CD4-positive, alpha-beta memory T cell (primary cell): ENCODE data around the gene SYNPO2. TPM values are rescaled to one million over a fixed set of nuclear protein-coding genes. Genes with fewer than 3 reads are reported as not detected.

Experiments used
- CTCF ChIA-PET: fragments of 350-600 bp; sonication (Branson Sonifier 250); formaldehyde crosslinking; loops from one replicate; lab custom pipeline; 2021; ENCODE audit warnings: inconsistent platforms; ENCODE audit not compliant: partially characterized antibody; lab: Charles Lee
- POLR2A ChIA-PET: fragments of 350-600 bp; sonication (Branson Sonifier 250); formaldehyde crosslinking; loops from one replicate; lab custom pipeline; 2021; ENCODE audit not compliant: partially characterized antibody; lab: Charles Lee
- DNase-seq, 5 donors: peaks; one replicate each; pipeline versions ENCODE4 v3.0.0 to v3.0.0-alpha.2; 2020 to 2022; ENCODE audit warnings: mixed read lengths in 1 of 5
- H3K27ac ChIP-seq: one replicate; pipeline ENCODE4 v1.7.0; 2013; ENCODE audit warnings: low read depth, low read length
- H3K27me3 ChIP-seq: 2 replicates; pipeline ENCODE4 v1.7.0; 2013; ENCODE audit warnings: mild to moderate bottlenecking, low read length, moderate library complexity; ENCODE audit not compliant: insufficient read depth
- H3K36me3 ChIP-seq: 2 replicates; pipeline ENCODE4 v1.7.0; 2013; ENCODE audit warnings: mild to moderate bottlenecking, low read length, moderate library complexity; ENCODE audit not compliant: insufficient read depth
- H3K4me1 ChIP-seq: 2 replicates; pipeline ENCODE4 v1.7.0; 2013; ENCODE audit warnings: mild to moderate bottlenecking, low read length, moderate library complexity; ENCODE audit not compliant: insufficient read depth
- H3K4me3 ChIP-seq, 2 donors: one replicate each; pipeline ENCODE4 v1.7.0; 2013; ENCODE audit warnings: low read length in 2 of 2, mild to moderate bottlenecking in 1 of 2
- H3K9me3 ChIP-seq, 2 donors: one replicate each; pipeline ENCODE4 v1.7.0; 2013; ENCODE audit warnings: low read length in 2 of 2, control low read depth in 1 of 2; ENCODE audit not compliant: control insufficient read depth in 1 of 2
- H3K27ac Mint-ChIP-seq, 7 donors: one replicate each; pipeline ENCODE4 v1.8.0; 2020 to 2021; ENCODE audit warnings: mixed read lengths in 7 of 7, mild to moderate bottlenecking in 6 of 7, inconsistent platforms in 3 of 7, moderate library complexity in 3 of 7
- H3K27me3 Mint-ChIP-seq, 2 donors: one replicate each; pipeline ENCODE4 v1.8.0; 2020 to 2021; ENCODE audit warnings: mixed read lengths in 2 of 2
- H3K36me3 Mint-ChIP-seq, 2 donors: one replicate each; pipeline ENCODE4 v1.8.0; 2020 to 2021; ENCODE audit warnings: mixed read lengths in 2 of 2, inconsistent platforms in 1 of 2, mild to moderate bottlenecking in 1 of 2
- H3K4me1 Mint-ChIP-seq, 4 donors: one replicate each; pipeline ENCODE4 v1.8.0; 2020 to 2021; ENCODE audit warnings: mixed read lengths in 4 of 4, mild to moderate bottlenecking in 1 of 4
- H3K4me3 Mint-ChIP-seq, 8 donors: one replicate each; pipeline ENCODE4 v1.8.0; 2020 to 2021; ENCODE audit warnings: mixed read lengths in 8 of 8, mild to moderate bottlenecking in 7 of 8, moderate library complexity in 6 of 8, inconsistent platforms in 3 of 8
- H3K9me3 Mint-ChIP-seq, 8 donors: one replicate each; pipeline ENCODE4 v1.8.0; 2020 to 2021; ENCODE audit warnings: mixed read lengths in 8 of 8, mild to moderate bottlenecking in 5 of 8, inconsistent platforms in 3 of 8, moderate library complexity in 1 of 8
- intact Hi-C: fragments of 100-400 bp; cut with micrococcal nuclease; formaldehyde crosslinking; loops from one replicate; pipeline ENCODE4 v1.15.1; 2023
- polyA plus RNA-seq, 2 donors: library from polyadenylated mRNA; unstranded; fragments of 300-500 nt; fragmentation: Illumina TruSeq; gene quantifications; one replicate each; pipeline ENCODE4 v1.2.3, GENCODE V29; 2021
- total RNA-seq, 2 experiments: library from RNA; stranded (reverse); gene quantifications; one replicate each; pipeline ENCODE4 v1.2.3, GENCODE V29; 2021

SYNPO2 gene
- total and polyA plus RNA-seq, 4 experiments from 2014 or later: 0.04 to 1.4 (median 0.84) TPM

- intact Hi-C loops: no loop called here
- H3K27ac Mint-ChIP-seq: no peak overlapping the region
- no peaks in the 10 kb centered on the region for H3K9me3 ChIP-seq
- no peak for DNase-seq
- no peaks in the 10 kb centered on the region for H3K9me3 Mint-ChIP-seq
- CTCF ChIA-PET: no interaction called here
- no peak overlapping the region for H3K4me3 ChIP-seq
- POLR2A ChIA-PET: no interaction called here
- H3K27ac ChIP-seq: no peak overlapping the region
- peaks cover 8% of the 10 kb centered on the region in 2 donors for H3K27me3 Mint-ChIP-seq
- H3K4me1 Mint-ChIP-seq: no peaks in the 10 kb centered on the region
- no peaks in the 10 kb centered on the region for H3K27me3 ChIP-seq
- H3K36me3 Mint-ChIP-seq: no peaks in the 10 kb centered on the region
- no peaks in the 10 kb centered on the region for H3K36me3 ChIP-seq
- H3K4me1 ChIP-seq: no peaks in the 10 kb centered on the region
- H3K4me3 Mint-ChIP-seq: no peak overlapping the region
Measured at GRCh38 chr4:118942465-118942864, 53.8 kb downstream of the SYNPO2 start.

GRCh38 chr4:118947095-118947494 is 58.4 kb downstream of the SYNPO2 start:
- ChIA-PET POLR2A (no interaction called here), CTCF (no interaction called here)
- no peaks in the 10 kb centered on the region for H3K4me1 Mint-ChIP-seq
- no peaks in the 10 kb centered on the region for H3K9me3 Mint-ChIP-seq
- H3K4me3 Mint-ChIP-seq: no peak overlapping the region
- Histone ChIP-seq H3K4me3 (no peak overlapping the region), H3K9me3 (no peaks in the 10 kb centered on the region), H3K27ac (no peak overlapping the region), H3K36me3 (no peaks in the 10 kb centered on the region), H3K27me3 (no peaks in the 10 kb centered on the region), H3K4me1 (no peaks in the 10 kb centered on the region)
- DNase-seq: no peak
- H3K27ac Mint-ChIP-seq: no peak overlapping the region
- H3K36me3 Mint-ChIP-seq: no peaks in the 10 kb centered on the region
- intact Hi-C loops: no loop called here
- peaks cover 2 to 5% of the 10 kb centered on the region in 2 donors for H3K27me3 Mint-ChIP-seq

GRCh38 chr4:118948545-118949144 is 60.0 kb downstream of the SYNPO2 start:
- H3K27me3 ChIP-seq: no peaks in the 10 kb centered on the region
- H3K36me3 ChIP-seq: no peaks in the 10 kb centered on the region
- H3K27ac ChIP-seq: no peak overlapping the region
- no peak overlapping the region for H3K4me3 Mint-ChIP-seq
- H3K36me3 Mint-ChIP-seq: no peaks in the 10 kb centered on the region
- CTCF ChIA-PET: no interaction called here
- no peaks in the 10 kb centered on the region for H3K4me1 ChIP-seq
- H3K4me1 Mint-ChIP-seq: no peaks in the 10 kb centered on the region
- intact Hi-C loops: no loop called here
- H3K27ac Mint-ChIP-seq: no peak overlapping the region
- no peaks in the 10 kb centered on the region for H3K9me3 Mint-ChIP-seq
- peaks cover 0 to 2% of the 10 kb centered on the region in 2 donors for H3K27me3 Mint-ChIP-seq
- H3K4me3 ChIP-seq: no peak overlapping the region
- no peaks in the 10 kb centered on the region for H3K9me3 ChIP-seq
- DNase-seq: no peak
- POLR2A ChIA-PET: no interaction called here

- Histone ChIP-seq H3K27ac (no peak overlapping the region), H3K9me3 (no peaks in the 10 kb centered on the region), H3K4me1 (no peaks in the 10 kb centered on the region), H3K4me3 (no peak overlapping the region), H3K36me3 (no peaks in the 10 kb centered on the region), H3K27me3 (no peaks in the 10 kb centered on the region)
- intact Hi-C loops: no loop called here
- Mint-ChIP-seq H3K4me1 (no peaks in the 10 kb centered on the region), H3K36me3 (no peaks in the 10 kb centered on the region), H3K27me3 (peaks cover 2 to 4% of the 10 kb centered on the region in 2 donors), H3K9me3 (no peaks in the 10 kb centered on the region), H3K27ac (no peak overlapping the region), H3K4me3 (no peak overlapping the region)
- CTCF ChIA-PET: no interaction called here
- no peak for DNase-seq
- POLR2A ChIA-PET: no interaction called here
Measured at GRCh38 chr4:118950224-118950623, 61.6 kb downstream of the SYNPO2 start.

- POLR2A ChIA-PET: no interaction called here
- H3K9me3 ChIP-seq: no peaks in the 10 kb centered on the region
- CTCF ChIA-PET: no interaction called here
- Mint-ChIP-seq H3K4me3 (no peak overlapping the region), H3K4me1 (no peaks in the 10 kb centered on the region), H3K27ac (no peak overlapping the region), H3K9me3 (no peaks in the 10 kb centered on the region), H3K36me3 (no peaks in the 10 kb centered on the region), H3K27me3 (peaks cover 2 to 4% of the 10 kb centered on the region in 2 donors)
- no peak overlapping the region for H3K4me3 ChIP-seq
- no peak overlapping the region for H3K27ac ChIP-seq
- H3K4me1 ChIP-seq: no peaks in the 10 kb centered on the region
- no peaks in the 10 kb centered on the region for H3K36me3 ChIP-seq
- intact Hi-C loops: no loop called here
- no peak for DNase-seq
- no peaks in the 10 kb centered on the region for H3K27me3 ChIP-seq
Measured at GRCh38 chr4:118950929-118951570, 62.4 kb downstream of the SYNPO2 start.

- Histone ChIP-seq H3K27me3 (no peaks in the 10 kb centered on the region), H3K36me3 (no peaks in the 10 kb centered on the region), H3K9me3 (no peaks in the 10 kb centered on the region), H3K27ac (no peak overlapping the region), H3K4me3 (no peak overlapping the region), H3K4me1 (no peaks in the 10 kb centered on the region)
- intact Hi-C loops: no loop called here
- DNase-seq: no peak
- Mint-ChIP-seq H3K36me3 (no peaks in the 10 kb centered on the region), H3K9me3 (no peaks in the 10 kb centered on the region), H3K4me1 (no peaks in the 10 kb centered on the region), H3K27me3 (peaks cover 0 to 6% of the 10 kb centered on the region in 2 donors), H3K27ac (no peak overlapping the region), H3K4me3 (no peak overlapping the region)
- CTCF ChIA-PET: interaction anchor here (1.0 kb wide), 1 partner anchor 183 kb away, joined by 3 read pairs; no protein-coding TSS in a partner anchor
- POLR2A ChIA-PET: no interaction called here
Measured at GRCh38 chr4:118953276-118953675, 64.6 kb downstream of the SYNPO2 start.

GRCh38 chr4:118954246-118954645 is 65.6 kb downstream of the SYNPO2 start:
- Mint-ChIP-seq H3K4me1 (no peaks in the 10 kb centered on the region), H3K36me3 (no peaks in the 10 kb centered on the region), H3K27ac (no peak overlapping the region), H3K27me3 (peaks cover 0 to 6% of the 10 kb centered on the region in 2 donors), H3K4me3 (no peak overlapping the region), H3K9me3 (no peaks in the 10 kb centered on the region)
- Histone ChIP-seq H3K4me1 (no peaks in the 10 kb centered on the region), H3K4me3 (no peak overlapping the region), H3K27me3 (no peaks in the 10 kb centered on the region), H3K27ac (no peak overlapping the region), H3K36me3 (no peaks in the 10 kb centered on the region), H3K9me3 (no peaks in the 10 kb centered on the region)
- no peak for DNase-seq
- ChIA-PET CTCF (interaction anchor here (1.0 kb wide), 1 partner anchor 184 kb away, joined by 3 read pairs; no protein-coding TSS in a partner anchor), POLR2A (no interaction called here)
- intact Hi-C loops: no loop called here
